Astrocyte (in vitro differentiated cells and primary cell): Measurements from ENCODE around the gene CACNB4.

Experiments used
- EZH2 ChIP-seq: IDR thresholded peaks from 2 replicates; pipeline ENCODE4 v1.6.1; 2012; ENCODE audit warnings: mild to moderate bottlenecking, low read length, inconsistent platforms; ENCODE audit not compliant: insufficient read depth
- TF ChIP-seq, protein P1 (sequence below): IDR thresholded peaks from 2 replicates; pipeline ENCODE4 v1.5.1; 2011; ENCODE audit warnings: low read depth, mild to moderate bottlenecking, inconsistent platforms, low read length, moderate library complexity; ENCODE audit not compliant: insufficient read depth

DNA sequence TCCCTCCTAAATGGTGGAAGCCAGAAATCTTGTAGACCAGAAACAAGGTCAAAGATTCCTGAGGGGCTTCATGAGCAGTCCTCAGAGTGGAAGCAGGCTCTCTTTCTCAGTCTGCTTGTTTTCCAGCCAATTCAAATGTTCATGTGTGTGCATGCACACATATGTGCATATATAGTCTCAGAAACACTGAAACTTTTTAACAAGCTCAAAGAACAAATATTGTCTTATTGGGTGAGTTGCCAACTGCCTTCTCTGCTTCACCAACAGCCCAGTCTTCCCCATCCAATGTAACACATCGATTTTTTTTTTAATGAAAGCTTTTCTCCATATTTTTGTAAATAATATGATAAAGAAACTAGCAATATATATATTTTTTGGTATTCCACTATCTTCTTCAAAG lies 3.7 kb downstream of the CACNB4 start:
- TF ChIP-seq, protein P1, sequence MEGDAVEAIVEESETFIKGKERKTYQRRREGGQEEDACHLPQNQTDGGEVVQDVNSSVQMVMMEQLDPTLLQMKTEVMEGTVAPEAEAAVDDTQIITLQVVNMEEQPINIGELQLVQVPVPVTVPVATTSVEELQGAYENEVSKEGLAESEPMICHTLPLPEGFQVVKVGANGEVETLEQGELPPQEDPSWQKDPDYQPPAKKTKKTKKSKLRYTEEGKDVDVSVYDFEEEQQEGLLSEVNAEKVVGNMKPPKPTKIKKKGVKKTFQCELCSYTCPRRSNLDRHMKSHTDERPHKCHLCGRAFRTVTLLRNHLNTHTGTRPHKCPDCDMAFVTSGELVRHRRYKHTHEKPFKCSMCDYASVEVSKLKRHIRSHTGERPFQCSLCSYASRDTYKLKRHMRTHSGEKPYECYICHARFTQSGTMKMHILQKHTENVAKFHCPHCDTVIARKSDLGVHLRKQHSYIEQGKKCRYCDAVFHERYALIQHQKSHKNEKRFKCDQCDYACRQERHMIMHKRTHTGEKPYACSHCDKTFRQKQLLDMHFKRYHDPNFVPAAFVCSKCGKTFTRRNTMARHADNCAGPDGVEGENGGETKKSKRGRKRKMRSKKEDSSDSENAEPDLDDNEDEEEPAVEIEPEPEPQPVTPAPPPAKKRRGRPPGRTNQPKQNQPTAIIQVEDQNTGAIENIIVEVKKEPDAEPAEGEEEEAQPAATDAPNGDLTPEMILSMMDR: no peak
- no peak for TF ChIP-seq EZH2
